ENCODE data around the gene STIP1.

GRCh38 chr11:64150051-64150450 lies 35.9 kb upstream of the STIP1 start:
- TF ChIP-seq POLR2A (IDR thresholded peaks at IDR 0.05) (no peak), CTCF (IDR thresholded peaks at IDR 0.05) (no peak)
